ENCODE data around the gene CEBPE.

CEBPE gene

GRCh38 chr14:23076785-23077408 lies 42.2 kb downstream of the CEBPE start:
- DNase-seq (ENCODE audit: low spot score) = no peak

GRCh38 chr14:23074906-23075305 lies 44.1 kb downstream of the CEBPE start:
- no peak for DNase-seq (ENCODE audit: low spot score)

GRCh38 chr14:23071921-23072539 lies 47.0 kb downstream of the CEBPE start:
- DNase-seq (ENCODE audit: low spot score) = no peak

- DNase-seq (ENCODE audit: low spot score) = peak; percentile 90
These were observed 47.7 kb downstream of the CEBPE start for GRCh38 chr14:23071244-23071920.

- no peak for DNase-seq (ENCODE audit: low spot score)
These were observed 48.6 kb downstream of the CEBPE start for GRCh38 chr14:23070262-23071129.

GRCh38 chr14:23069413-23069806 lies 49.6 kb downstream of the CEBPE start:
- no peak for DNase-seq (ENCODE audit: low spot score)

GRCh38 chr14:23068789-23069412 lies 50.2 kb downstream of the CEBPE start:
- no peak for DNase-seq (ENCODE audit: low spot score)

GRCh38 chr14:23067847-23068788 lies 50.9 kb downstream of the CEBPE start:
- DNase-seq (ENCODE audit: low spot score) = no peak
